Keratinocyte (primary cell): ENCODE results near the gene DOCK3.

Experiments used
- CTCF ChIP-seq, 3 experiments: IDR thresholded peaks in 1 of 3; conservative IDR thresholded peaks in 1 of 3; optimal IDR thresholded peaks in 1 of 3; 2 replicates in 2 of 3; 3 replicates in 1 of 3; pipeline versions ENCODE3 to v1.5.1; 2011; ENCODE audit warnings: low read length in 3 of 3, mild to moderate bottlenecking in 3 of 3, moderate library complexity in 2 of 3, control low read depth in 1 of 3, inconsistent platforms in 1 of 3; ENCODE audit not compliant: insufficient read depth in 2 of 3; ENCODE audit errors: extremely low read depth in 1 of 3
- EZH2 ChIP-seq: IDR thresholded peaks from one replicate; pipeline ENCODE4 v1.6.1; 2012; ENCODE audit warnings: inconsistent platforms, mild to moderate bottlenecking, low read length, moderate library complexity

GRCh38 chr3:50626401-50626800 is 48.3 kb upstream of the DOCK3 start:
- TF ChIP-seq CTCF (optimal IDR thresholded peaks at IDR 0.05 in 1 of 3, IDR thresholded peaks at IDR 0.05 in 1 of 3, conservative IDR thresholded peaks at IDR 0.05 in 1 of 3; ENCODE audit: extremely low read depth in 1 of 3, insufficient read depth in 2 of 3, low read length in 3 of 3) (no peak), EZH2 (no peak)
